HepG2 (cell line): ENCODE data around the gene LTB4R2. TPM values are rescaled to one million over a fixed set of nuclear protein-coding genes. Genes with fewer than 3 reads are reported as not detected.

ENCODE experiments used
- ATAC-seq: fragments of 200-7000 bp; cut with Tn5 transposase; 3 replicates; pipeline ENCODE4 v1.9.1; 2020; ENCODE audit warnings: mild to moderate bottlenecking, moderate library complexity
- BruUV-seq: library from RNA; stranded (reverse); fragments of 400-500 nt; replicated peaks from 2 replicates; lab custom pipeline; 2021; lab: Mats Ljungman, UMichigan
- CTCF ChIA-PET: fragments of 300-600 bp; formaldehyde crosslinking; extraction: SDS; loops from one replicate; lab custom pipeline; 2021; ENCODE audit warnings: low total read pairs, inconsistent platforms, low intra/inter-chr PET ratio; lab: Yijun Ruan, JAX
- POLR2A ChIA-PET: fragments of 350-600 bp; sonication (Branson Sonifier 250); formaldehyde crosslinking; loops from one replicate; lab custom pipeline; 2020; ENCODE audit warnings: antibody characterized with exemption, inconsistent platforms; lab: Yijun Ruan, JAX
- DNase-seq: peaks from one replicate; pipeline ENCODE4 v3.0.0-alpha.2; 2015; ENCODE audit warnings: low spot score
- FAIRE-seq: peaks from 3 replicates; lab custom pipeline; 2011; peaks lifted over from hg19 to GRCh38; lab: Jason Lieb, UNC
- H2AFZ ChIP-seq: one replicate; pipeline ENCODE4 v1.6.1; 2011; ENCODE audit warnings: low read length, inconsistent platforms
- H3K27ac ChIP-seq: fragments of 300-600 bp; 3 replicates; pipeline ENCODE4 v1.8.0; 2011; ENCODE audit warnings: mixed run types, mild to moderate bottlenecking, mixed read lengths, low read length, inconsistent platforms; ENCODE audit not compliant: insufficient read depth; ENCODE audit errors: extremely low read length
- H3K27me3 ChIP-seq, 2 experiments: fragments of 200-600 bp in 1 of 2; 2 replicates in 1 of 2; 3 replicates in 1 of 2; pipeline versions ENCODE4 v1.6.0 to v1.8.0; 2011; ENCODE audit warnings: low read length in 2 of 2, mild to moderate bottlenecking in 2 of 2, moderate library complexity in 2 of 2, inconsistent platforms in 1 of 2; ENCODE audit not compliant: insufficient read depth in 2 of 2, control insufficient read depth in 1 of 2
- H3K36me3 ChIP-seq, 2 experiments: fragments of 200-600 bp in 1 of 2; replicated peaks in 1 of 2; 2 replicates in 1 of 2; 3 replicates in 1 of 2; pipeline versions ENCODE4 v1.5.1 to v1.8.0; 2011; ENCODE audit warnings: low read length in 2 of 2, inconsistent platforms in 1 of 2; ENCODE audit not compliant: insufficient read depth in 2 of 2, control insufficient read depth in 1 of 2
- H3K4me1 ChIP-seq: 2 replicates; pipeline ENCODE4 v1.5.1; 2012; ENCODE audit warnings: low read length, inconsistent platforms; ENCODE audit not compliant: insufficient read depth
- H3K4me2 ChIP-seq: 2 replicates; pipeline ENCODE4 v1.6.0; 2011; ENCODE audit warnings: low read depth, low read length, inconsistent platforms
- H3K4me3 ChIP-seq, 3 experiments: fragments of 200-600 bp in 1 of 3; sonication (generic), shearing (Covaris generic) in 1 of 3; replicated peaks in 1 of 3; 2 replicates each; pipeline ENCODE4 v1.5.1; 2011 to 2016; ENCODE audit warnings: low read length in 3 of 3, inconsistent platforms in 2 of 3, low read depth in 2 of 3, mild to moderate bottlenecking in 2 of 3, control low read depth in 1 of 3, mixed read lengths in 1 of 3; ENCODE audit not compliant: insufficient read depth in 1 of 3
- H3K79me2 ChIP-seq: one replicate; pipeline ENCODE4 v1.6.1; 2011; ENCODE audit warnings: low read length, inconsistent platforms; ENCODE audit not compliant: insufficient read depth
- H3K9ac ChIP-seq: 2 replicates; pipeline ENCODE4 v1.6.0; 2011; ENCODE audit warnings: mild to moderate bottlenecking, low read depth, low read length, inconsistent platforms; ENCODE audit not compliant: insufficient read depth
- H3K9me3 ChIP-seq: 2 replicates; pipeline ENCODE4 v1.5.1; 2012; ENCODE audit warnings: mild to moderate bottlenecking, low read length
- H4K20me1 ChIP-seq: 2 replicates; pipeline ENCODE4 v1.6.0; 2011; ENCODE audit warnings: inconsistent platforms, mild to moderate bottlenecking, low read length, moderate library complexity; ENCODE audit not compliant: insufficient read depth
- AKNA ChIP-seq: sonication (generic); formaldehyde crosslinking; IDR thresholded peaks from 2 replicates; pipeline ENCODE4 v1.4.0; 2020; ENCODE audit warnings: missing genetic modification reagents, borderline replicate concordance
- CREBL2 ChIP-seq: sonication (generic); formaldehyde crosslinking; IDR thresholded peaks from 2 replicates; pipeline ENCODE4 v1.8.1; 2023; ENCODE audit warnings: missing genetic modification reagents, mild to moderate bottlenecking, borderline replicate concordance
- FOXA3 ChIP-seq: IDR thresholded peaks from 2 replicates; pipeline ENCODE4 v1.6.1; 2016; ENCODE audit warnings: missing genetic modification reagents, missing compliant biosample characterization
- JUNB ChIP-seq: sonication (generic); formaldehyde crosslinking; IDR thresholded peaks from 2 replicates; pipeline ENCODE4 v1.8.0; 2022; ENCODE audit warnings: missing genetic modification reagents, mild to moderate bottlenecking, borderline replicate concordance
- MTF2 ChIP-seq: sonication (generic); formaldehyde crosslinking; IDR thresholded peaks from 2 replicates; pipeline ENCODE4 v1.5.0; 2020; ENCODE audit warnings: missing genetic modification reagents, borderline replicate concordance
- MXD1 ChIP-seq: sonication (generic); formaldehyde crosslinking; IDR thresholded peaks from 2 replicates; pipeline ENCODE4 v1.4.0; 2020; ENCODE audit warnings: mild to moderate bottlenecking, missing genetic modification reagents
- RELA ChIP-seq: sonication (generic); formaldehyde crosslinking; IDR thresholded peaks from 2 replicates; pipeline ENCODE4 v1.4.0; 2020; ENCODE audit warnings: missing genetic modification reagents
- RXRA ChIP-seq: sonication (generic); formaldehyde crosslinking; IDR thresholded peaks from 2 replicates; pipeline ENCODE4 v1.5.1; 2020; ENCODE audit warnings: missing genetic modification reagents
- SMAD9 ChIP-seq: sonication (generic); formaldehyde crosslinking; IDR thresholded peaks from 2 replicates; pipeline ENCODE4 v1.5.1; 2020; ENCODE audit warnings: mild to moderate bottlenecking, missing genetic modification reagents
- ZNF275 ChIP-seq: sonication (generic); formaldehyde crosslinking; IDR thresholded peaks from 2 replicates; pipeline ENCODE4 v1.8.0; 2022; ENCODE audit warnings: missing genetic modification reagents, mild to moderate bottlenecking, inconsistent platforms, borderline replicate concordance
- ZNF614 ChIP-seq: IDR thresholded peaks from 2 replicates; pipeline ENCODE4 v1.6.1; 2018; ENCODE audit warnings: missing biosample characterization, missing genetic modification reagents, inconsistent platforms, borderline replicate concordance
- ZSCAN9 ChIP-seq: IDR thresholded peaks from 2 replicates; pipeline ENCODE4 v1.6.1; 2016; ENCODE audit warnings: borderline replicate concordance
- WGBS: methylation state at CpG from one replicate; pipeline ENCODE4 v1.1.6; 2017; ENCODE audit warnings: low lambda C conversion rate; 5-methylcytosine and 5-hydroxymethylcytosine counted together
- in situ Hi-C: cut with HindIII; loops from 2 replicates; pipeline ENCODE4 v1.10.0; 2017; ENCODE audit warnings: low pct_unique_long_range_greater_than_20kb; ENCODE audit not compliant: extremely low pct_ligation_motif_present
- intact Hi-C: fragments of 100-400 bp; cut with micrococcal nuclease; formaldehyde crosslinking; loops from one replicate; pipeline ENCODE4 v1.10.0; 2022; ENCODE audit not compliant: unreplicated experiment
- polyA plus RNA-seq, 8 experiments: library from polyadenylated mRNA; depleted of rRNA in 3 of 8; stranded (reverse) in 7 of 8; unstranded in 1 of 8; fragments of >200 nt; fragmentation: Illumina TruSeq in 4 of 8; extraction: Trizol in 4 of 8; gene quantifications; 2 replicates each; pipeline versions ENCODE4 v1.2.1 to v1.2.3, GENCODE V29; 2011 to 2016; ENCODE audit warnings: low read depth in 4 of 8, missing spikeins in 1 of 8, mixed read lengths in 1 of 8; ENCODE audit not compliant: insufficient read depth in 1 of 8
- total RNA-seq, 5 experiments: library from RNA; depleted of rRNA; stranded (reverse); fragments of >200 nt; fragmentation: Illumina TruSeq; extraction: Trizol; gene quantifications; 2 replicates each; pipeline ENCODE4 v1.2.3, GENCODE V29; 2016; ENCODE audit warnings: low read depth in 1 of 5

Gene LTB4R2
- total and polyA plus RNA-seq, 2 of the 13 experiments (the other 11 are each of a cell fraction or from before 2014, with no cell fraction given): 3.9 to 6.9 TPM

GRCh38 chr14:24296341-24297157 is 13.4 kb upstream of the LTB4R2 start (continued):
- no peak for TF ChIP-seq ZNF275
- TF ChIP-seq RXRA: peak; percentile 68
- TF ChIP-seq JUNB (CRISPR knock-in tag): no peak; the same call in 1 of the 2 replicates
- peak; percentile 91 for TF ChIP-seq ZNF614 (CRISPR knock-in tag)

GRCh38 chr14:24297190-24297964 is 12.6 kb upstream of the LTB4R2 start:
- Histone ChIP-seq H2AFZ (no peak overlapping the region), H3K9me3 (no peaks in the 10 kb centered on the region), H3K27ac (peak overlapping the region; percentile 5), H3K4me2 (peak overlapping the region; percentile 34), H3K9ac (no peak overlapping the region), H3K36me3 (peaks cover 30 to 48% of the 10 kb centered on the region in 2 experiments), H3K4me3 (no peak overlapping the region; a peak in 1 of 6 replicates), H3K27me3 (no peaks in the 10 kb centered on the region; a peak in 1 of 5 replicates), H3K79me2 (peaks cover 39% of the 10 kb centered on the region), H3K4me1 (peaks cover 45% of the 10 kb centered on the region), H4K20me1 (0 out of 2 replicates have a peak, but pooled peaks cover 4% of the 10 kb centered on the region)
- ChIA-PET CTCF (interaction anchor here (1.0 to 5.7 kb wide), 15 partner anchors 9 to 283 kb away, joined by 3 to 217 read pairs (median 7); partner anchors contain the start of genes CHMP4A, CIDEB, IRF9 and LTB4R2), POLR2A (interaction anchor here (0.7 to 24.7 kb wide), 17 partner anchors 7 to 239 kb away, joined by 3 to 850 read pairs (median 11); partner anchors contain the start of genes CHMP4A, CIDEB, DCAF11 and EMC9)
- 57% methylated on average over 5 of the region's 5 CpGs for WGBS
- ATAC-seq (peak; percentile 43), DNase-seq (peak; percentile 87), FAIRE-seq (peak; percentile 60)
- intact Hi-C loops: loop anchor here (1.0 to 10.0 kb wide), 7 partner anchors 26 to 993 kb away; partner anchors contain the start of genes BCL2L2, MDP1, PPP1R3E and RABGGTA
- BruUV-seq: no TSS peak
- in situ Hi-C loops: loop anchor here (5.0 kb wide), 1 partner anchor 55 kb away; the partner anchor contains the start of gene TINF2
- TF ChIP-seq MXD1 (CRISPR knock-in tag) (no peak), ZSCAN9 (CRISPR knock-in tag) (peak; percentile 60; the same call in 1 of the 2 replicates), RELA (CRISPR knock-in tag) (0 out of 2 replicates have a peak, but pooled peaks have one; percentile 5), MTF2 (CRISPR knock-in tag) (no peak), FOXA3 (CRISPR knock-in tag) (peak; percentile 57; the same call in 1 of the 2 replicates), SMAD9 (CRISPR knock-in tag) (no peak; the same call in 1 of the 2 replicates), CREBL2 (CRISPR knock-in tag) (0 out of 2 replicates have a peak, but pooled peaks have one; percentile 19), AKNA (no peak)
